Gastroesophageal sphincter (tissue), 3 donors: ENCODE data around the gene TMEM218.

ENCODE experiments used
- EP300 ChIP-seq: sonication (generic); formaldehyde crosslinking; IDR thresholded peaks from one replicate; pipeline ENCODE4 v1.6.1; 2017; ENCODE audit warnings: antibody characterized with exemption, mild to moderate bottlenecking
- POLR2A ChIP-seq, 2 donors: fragments of 450-650 bp; IDR thresholded peaks; one replicate each; pipeline ENCODE4 v1.6.1; 2017; ENCODE audit warnings: antibody characterized with exemption in 2 of 2, mild to moderate bottlenecking in 2 of 2, moderate library complexity in 1 of 2
- POLR2AphosphoS5 ChIP-seq: sonication (generic); formaldehyde crosslinking; IDR thresholded peaks from one replicate; pipeline ENCODE4 v1.6.1; 2017; ENCODE audit warnings: antibody characterized with exemption
- TF ChIP-seq, protein P1 (sequence below), 4 experiments: fragments of 200-600 bp in 2 of 4; fragments of 450-650 bp in 2 of 4; sonication (generic) in 1 of 4; IDR thresholded peaks; one replicate each; pipeline ENCODE4 v1.5.1; 2017 to 2019; ENCODE audit warnings: antibody characterized with exemption in 4 of 4, mild to moderate bottlenecking in 2 of 4, moderate library complexity in 2 of 4

DNA sequence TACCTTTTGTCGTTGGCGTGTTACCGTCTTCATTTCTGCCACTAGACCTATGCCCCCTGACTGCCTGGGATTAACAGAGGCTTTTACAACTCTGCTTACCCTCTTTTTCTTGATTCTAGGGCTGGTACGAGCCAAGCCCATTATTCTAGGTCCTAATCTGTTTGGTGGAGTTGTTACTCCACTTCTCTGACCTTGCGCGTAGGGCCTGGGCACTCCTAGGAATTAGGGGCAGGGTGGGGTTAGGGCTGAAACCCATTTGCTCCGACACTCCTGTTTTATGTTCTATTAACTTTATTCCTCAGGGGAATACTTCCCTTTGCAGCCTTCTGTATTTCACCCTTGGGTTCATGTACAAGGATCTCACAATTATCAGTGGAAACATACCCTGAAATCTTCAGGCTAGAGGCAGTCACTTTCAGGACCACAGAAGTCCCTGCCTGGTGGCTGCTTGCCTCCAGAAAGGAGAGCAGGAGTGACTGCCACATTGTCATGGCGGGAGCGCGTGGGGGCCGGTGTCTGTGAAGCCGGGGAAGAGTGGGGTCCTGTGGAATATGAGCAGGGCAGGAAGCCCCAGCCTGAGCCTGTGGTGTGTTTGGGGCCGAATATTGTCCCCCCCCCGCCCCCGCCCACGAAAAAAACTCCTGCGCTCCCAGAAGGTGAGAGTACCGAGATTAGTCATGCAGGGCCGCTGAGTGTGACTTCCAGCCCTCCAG is 49.1 kb downstream of the TMEM218 start:
- TF ChIP-seq POLR2A (IDR thresholded peaks at IDR 0.05): no peak
- TF ChIP-seq, protein P1, sequence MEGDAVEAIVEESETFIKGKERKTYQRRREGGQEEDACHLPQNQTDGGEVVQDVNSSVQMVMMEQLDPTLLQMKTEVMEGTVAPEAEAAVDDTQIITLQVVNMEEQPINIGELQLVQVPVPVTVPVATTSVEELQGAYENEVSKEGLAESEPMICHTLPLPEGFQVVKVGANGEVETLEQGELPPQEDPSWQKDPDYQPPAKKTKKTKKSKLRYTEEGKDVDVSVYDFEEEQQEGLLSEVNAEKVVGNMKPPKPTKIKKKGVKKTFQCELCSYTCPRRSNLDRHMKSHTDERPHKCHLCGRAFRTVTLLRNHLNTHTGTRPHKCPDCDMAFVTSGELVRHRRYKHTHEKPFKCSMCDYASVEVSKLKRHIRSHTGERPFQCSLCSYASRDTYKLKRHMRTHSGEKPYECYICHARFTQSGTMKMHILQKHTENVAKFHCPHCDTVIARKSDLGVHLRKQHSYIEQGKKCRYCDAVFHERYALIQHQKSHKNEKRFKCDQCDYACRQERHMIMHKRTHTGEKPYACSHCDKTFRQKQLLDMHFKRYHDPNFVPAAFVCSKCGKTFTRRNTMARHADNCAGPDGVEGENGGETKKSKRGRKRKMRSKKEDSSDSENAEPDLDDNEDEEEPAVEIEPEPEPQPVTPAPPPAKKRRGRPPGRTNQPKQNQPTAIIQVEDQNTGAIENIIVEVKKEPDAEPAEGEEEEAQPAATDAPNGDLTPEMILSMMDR (IDR thresholded peaks at IDR 0.05): no peak
- TF ChIP-seq POLR2AphosphoS5: no peak
- TF ChIP-seq EP300: no peak
